ENCODE results near the gene MVB12B. TPM values are rescaled to one million over a fixed set of nuclear protein-coding genes. Genes with fewer than 3 reads are reported as not detected.

MVB12B gene
- total and polyA plus RNA-seq, 10 donors, result 2.8 to 52.4 (median 34.8) TPM

- peaks cover 0 to 49% (median 6%) of the 10 kb centered on the region in 6 donors for H3K36me3 ChIP-seq
- H3K27ac ChIP-seq, result no peak overlapping the region
- H3K4me3 ChIP-seq, result no peak overlapping the region
- peaks cover 0 to 8% (median 0%) of the 10 kb centered on the region in 8 donors for H3K9me3 ChIP-seq
- 88 to 96% (median 91%) methylated on average over 8 of the region's 8 CpGs for WGBS, 5 donors
- H3K27me3 ChIP-seq (replicated peaks in 1 of 7), result no peaks in the 10 kb centered on the region
- TF ChIP-seq POLR2A (IDR thresholded peaks at IDR 0.05), result no peak
- TF ChIP-seq POLR2AphosphoS5 (IDR thresholded peaks at IDR 0.05), result no peak
- TF ChIP-seq CTCF (IDR thresholded peaks at IDR 0.05 in 8 of 11, conservative IDR thresholded peaks at IDR 0.05 in 3 of 11), result no peak
- peaks cover 0 to 55% (median 10%) of the 10 kb centered on the region in 6 donors for H3K4me1 ChIP-seq
- DNase-seq, result no peak
- intact Hi-C loops (cut with DNase I; ENCODE audit: low total_unique reads), result no loop called here
These were observed 151.8 kb downstream of the MVB12B start for GRCh38 chr9:126478216-126478981.

GRCh38 chr9:126479515-126479914 is 152.9 kb downstream of the MVB12B start:
- H3K27me3 ChIP-seq (replicated peaks in 1 of 7), result no peaks in the 10 kb centered on the region
- H3K36me3 ChIP-seq, result peaks cover 0 to 58% (median 7%) of the 10 kb centered on the region in 6 donors
- no peak overlapping the region for H3K4me3 ChIP-seq
- peaks cover 0 to 8% (median 0%) of the 10 kb centered on the region in 8 donors for H3K9me3 ChIP-seq
- peaks cover 0 to 52% (median 9%) of the 10 kb centered on the region in 6 donors for H3K4me1 ChIP-seq
- 90 to 94% (median 92%) methylated on average over 12 of the region's 12 CpGs for WGBS, 5 donors
- DNase-seq, result no peak
- H3K27ac ChIP-seq, result no peak overlapping the region
- intact Hi-C loops (cut with DNase I; ENCODE audit: low total_unique reads), result no loop called here
- no peak for TF ChIP-seq POLR2A (IDR thresholded peaks at IDR 0.05)
- no peak for TF ChIP-seq CTCF (IDR thresholded peaks at IDR 0.05 in 8 of 11, conservative IDR thresholded peaks at IDR 0.05 in 3 of 11)
- no peak for TF ChIP-seq POLR2AphosphoS5 (IDR thresholded peaks at IDR 0.05)

GRCh38 chr9:126480813-126481212 is 154.2 kb downstream of the MVB12B start:
- Histone ChIP-seq H3K9me3 (peaks cover 0 to 8% (median 0%) of the 10 kb centered on the region in 8 donors), H3K36me3 (peaks cover 0 to 59% (median 7%) of the 10 kb centered on the region in 6 donors), H3K27ac (no peak overlapping the region), H3K27me3 (replicated peaks in 1 of 7) (no peaks in the 10 kb centered on the region), H3K4me1 (peaks cover 0 to 41% (median 8%) of the 10 kb centered on the region in 6 donors), H3K4me3 (no peak overlapping the region)
- DNase-seq, result no peak
- 66 to 91% (median 89%) methylated on average over 6 of the region's 6 CpGs for WGBS, 5 donors
- TF ChIP-seq POLR2A (IDR thresholded peaks at IDR 0.05) (no peak), POLR2AphosphoS5 (IDR thresholded peaks at IDR 0.05) (no peak), CTCF (IDR thresholded peaks at IDR 0.05 in 8 of 11, conservative IDR thresholded peaks at IDR 0.05 in 3 of 11) (no peak)
- intact Hi-C loops (cut with DNase I; ENCODE audit: low total_unique reads), result no loop called here

GRCh38 chr9:126481862-126482261 is 155.2 kb downstream of the MVB12B start:
- H3K27me3 ChIP-seq (replicated peaks in 1 of 7), result no peaks in the 10 kb centered on the region
- WGBS, 5 donors, result 92 to 97% (median 95%) methylated on average over 13 of the region's 13 CpGs
- H3K4me1 ChIP-seq, result peaks cover 0 to 35% (median 8%) of the 10 kb centered on the region in 6 donors
- H3K36me3 ChIP-seq, result peaks cover 0 to 64% (median 7%) of the 10 kb centered on the region in 6 donors
- TF ChIP-seq POLR2A (IDR thresholded peaks at IDR 0.05) (no peak), CTCF (IDR thresholded peaks at IDR 0.05 in 8 of 11, conservative IDR thresholded peaks at IDR 0.05 in 3 of 11) (no peak), POLR2AphosphoS5 (IDR thresholded peaks at IDR 0.05) (no peak)
- H3K4me3 ChIP-seq, result no peak overlapping the region
- no peak for DNase-seq
- peaks cover 0 to 8% (median 0%) of the 10 kb centered on the region in 8 donors for H3K9me3 ChIP-seq
- no peak overlapping the region for H3K27ac ChIP-seq
- intact Hi-C loops (cut with DNase I; ENCODE audit: low total_unique reads), result no loop called here
